BE2C (cell line): ENCODE data around the gene SLC7A7.

ENCODE experiments used
- DNase-seq: peaks from one replicate; pipeline ENCODE4 v3.0.0-alpha.2; 2020
- H3K27me3 ChIP-seq: fragments of 250-450 bp; sonication (Bioruptor Pico); 2 replicates; pipeline ENCODE4 v1.5.1; 2020; ENCODE audit warnings: mild to moderate bottlenecking
- H3K36me3 ChIP-seq: fragments of 250-450 bp; sonication (Bioruptor Pico); 2 replicates; pipeline ENCODE4 v1.5.1; 2020; ENCODE audit warnings: mild to moderate bottlenecking
- H3K4me1 ChIP-seq: fragments of 250-450 bp; sonication (Bioruptor Pico); 2 replicates; pipeline ENCODE4 v1.5.1; 2020
- H3K4me3 ChIP-seq: 2 replicates; pipeline ENCODE4 v1.5.1; 2011; ENCODE audit warnings: low read depth, low read length
- H3K9me3 ChIP-seq: fragments of 250-450 bp; sonication (Bioruptor Pico); 2 replicates; pipeline ENCODE4 v1.5.1; 2020
- CTCF ChIP-seq: IDR thresholded peaks from 2 replicates; pipeline ENCODE4 v1.5.1; 2012; ENCODE audit warnings: mild to moderate bottlenecking, low read depth, low read length

Gene SLC7A7

DNA sequence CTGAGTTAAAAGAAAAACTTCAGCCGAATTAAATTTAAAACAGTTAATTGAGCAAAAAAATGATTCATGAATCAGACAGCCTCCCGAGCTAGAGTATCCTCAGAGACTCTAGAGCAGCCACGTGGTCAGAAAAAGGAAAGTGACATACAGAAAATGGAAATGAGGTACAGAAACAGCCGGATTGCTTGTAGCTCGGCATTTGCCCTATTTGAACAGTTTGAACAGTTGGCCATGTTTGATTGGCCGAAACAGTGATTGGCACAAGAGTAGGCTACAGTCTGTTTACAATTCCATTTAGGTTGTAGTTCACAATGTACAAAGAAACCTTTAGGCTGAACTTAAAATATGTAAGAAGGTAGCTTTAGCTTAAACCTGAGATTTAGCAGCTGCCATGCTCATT, 61.6 kb downstream of the SLC7A7 start:
- Histone ChIP-seq H3K9me3 (no peaks in the 10 kb centered on the region), H3K4me3 (no peak overlapping the region), H3K27me3 (peaks cover 22% of the 10 kb centered on the region), H3K4me1 (no peaks in the 10 kb centered on the region), H3K36me3 (no peaks in the 10 kb centered on the region)
- TF ChIP-seq CTCF: no peak
- DNase-seq: no peak

- H3K27me3 ChIP-seq: peaks cover 22% of the 10 kb centered on the region
- no peaks in the 10 kb centered on the region for H3K4me1 ChIP-seq
- TF ChIP-seq CTCF: no peak
- no peak overlapping the region for H3K4me3 ChIP-seq
- H3K36me3 ChIP-seq: no peaks in the 10 kb centered on the region
- DNase-seq: no peak
- no peaks in the 10 kb centered on the region for H3K9me3 ChIP-seq
Measured at GRCh38 chr14:22752422-22752821, 62.8 kb downstream of the SLC7A7 start.

DNA sequence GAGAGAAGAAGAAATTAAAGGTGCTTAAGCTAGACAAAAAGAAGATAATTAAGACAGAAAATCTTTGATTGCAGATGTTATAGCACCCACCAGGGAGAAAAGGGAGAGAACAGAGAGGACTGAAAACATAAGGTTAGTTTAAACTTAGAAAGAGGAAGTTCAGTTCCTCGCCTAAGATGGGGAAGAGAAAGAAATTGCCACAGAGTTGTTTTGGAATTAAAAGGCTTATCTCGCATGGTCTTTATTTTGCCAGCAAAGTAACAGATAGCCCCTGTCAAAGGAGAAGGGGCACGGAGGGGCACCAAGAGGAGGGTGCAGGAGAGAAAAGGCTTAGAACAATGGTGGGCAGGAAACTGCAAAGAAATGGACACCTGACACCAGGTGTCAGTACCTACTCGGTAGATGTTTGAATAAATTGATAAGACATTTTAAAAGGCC, 66.6 kb downstream of the SLC7A7 start:
- no peak for DNase-seq
- Histone ChIP-seq H3K36me3 (no peaks in the 10 kb centered on the region), H3K27me3 (peaks cover 22% of the 10 kb centered on the region), H3K4me3 (no peak overlapping the region), H3K9me3 (no peaks in the 10 kb centered on the region), H3K4me1 (no peaks in the 10 kb centered on the region)
- TF ChIP-seq CTCF: no peak

- Histone ChIP-seq H3K27me3 (peaks cover 19% of the 10 kb centered on the region), H3K4me3 (no peak overlapping the region), H3K4me1 (no peaks in the 10 kb centered on the region), H3K9me3 (no peaks in the 10 kb centered on the region), H3K36me3 (no peaks in the 10 kb centered on the region)
- TF ChIP-seq CTCF: no peak
- no peak for DNase-seq
Measured at GRCh38 chr14:22748206-22748605, 67.0 kb downstream of the SLC7A7 start.

DNA sequence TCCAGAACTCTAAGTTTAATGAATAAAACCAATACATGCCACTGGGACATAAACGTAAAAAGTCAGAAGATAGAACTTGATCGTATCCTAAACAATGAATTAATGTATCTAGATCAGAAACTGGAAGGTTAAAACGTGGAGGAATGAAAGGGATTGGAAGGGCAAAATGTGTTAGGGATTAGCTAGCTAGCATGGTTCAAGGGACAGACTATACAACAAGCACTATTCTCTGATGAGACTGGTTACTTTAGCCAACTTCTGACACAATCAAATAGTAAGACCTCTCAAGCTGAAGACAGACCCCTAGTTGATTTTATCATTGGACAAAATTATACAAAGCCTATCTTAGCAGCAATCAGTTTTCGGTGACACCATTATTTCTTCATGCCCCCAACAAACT, 67.5 kb downstream of the SLC7A7 start:
- no peaks in the 10 kb centered on the region for H3K36me3 ChIP-seq
- H3K4me1 ChIP-seq: no peaks in the 10 kb centered on the region
- H3K27me3 ChIP-seq: peaks cover 16% of the 10 kb centered on the region
- no peak for TF ChIP-seq CTCF
- DNase-seq: no peak
- no peaks in the 10 kb centered on the region for H3K9me3 ChIP-seq
- H3K4me3 ChIP-seq: no peak overlapping the region

DNA sequence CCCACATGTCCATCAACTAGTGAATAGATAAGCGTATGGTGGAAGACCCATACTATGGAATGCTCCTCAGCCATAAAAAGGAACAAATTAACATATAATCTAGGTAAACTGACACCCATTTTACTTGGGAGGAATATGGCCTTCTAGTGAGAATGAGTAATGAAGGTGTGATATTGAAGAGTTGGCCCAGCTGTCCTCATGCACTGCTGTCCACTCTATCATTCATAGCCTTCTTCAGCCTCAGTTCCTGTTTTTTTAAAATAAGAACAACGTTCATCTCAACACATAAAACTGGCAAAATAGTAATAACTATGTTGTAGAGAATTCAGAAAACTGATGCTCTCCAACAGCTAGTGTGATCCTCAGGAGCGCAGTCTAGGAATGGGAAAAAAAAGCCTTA, 75.2 kb downstream of the SLC7A7 start:
- no peak overlapping the region for H3K4me3 ChIP-seq
- DNase-seq: no peak
- no peaks in the 10 kb centered on the region for H3K4me1 ChIP-seq
- TF ChIP-seq CTCF: no peak
- H3K36me3 ChIP-seq: no peaks in the 10 kb centered on the region
- H3K27me3 ChIP-seq: no peaks in the 10 kb centered on the region
- H3K9me3 ChIP-seq: no peaks in the 10 kb centered on the region
